ENCODE measurements around the gene CHP2. TPM values are rescaled to one million over a fixed set of nuclear protein-coding genes. Genes with fewer than 3 reads are reported as not detected.

Gene CHP2
- not detected in 2 replicates for total RNA-seq (2014; rRNA removed; shearing (Covaris generic))
- not detected in 2 replicates for polyA plus RNA-seq (2016; fragmentation: Nextera tagmentation; extraction: Ambion mirVana)

- 11 to 15% methylated on average over 45 to 79 of the region's 80 CpGs for WGBS, 2 experiments (ENCODE audit: low coverage in 1 of 2, low lambda C conversion rate in 2 of 2, missing lambda C conversion rate in 2 of 2)
- Histone ChIP-seq H3K79me2 (ENCODE audit: insufficient read depth) (no peaks in the 10 kb centered on the region), H3K27ac (no peak within 1 kb of the TSS)
These were observed at the start of gene CHP2 for GRCh38 chr16:23754594-23755483. Gene CHP2 (plus strand): TSS chr16:23755026. CDS start chr16:23755050, 24 bp downstream.

GRCh38 chr16:23705517-23705902 lies 49.3 kb upstream of the CHP2 start:
- no peaks in the 10 kb centered on the region for H3K4me1 ChIP-seq (ENCODE audit: insufficient read depth)
- H3K79me2 ChIP-seq (ENCODE audit: insufficient read depth) = no peaks in the 10 kb centered on the region
- no peak overlapping the region for H3K4me2 ChIP-seq (ENCODE audit: unreplicated experiment)
- no peak for DNase-seq
- H3K36me3 ChIP-seq (ENCODE audit: low read depth) = no peaks in the 10 kb centered on the region
- H3K4me3 ChIP-seq = no peak overlapping the region
- no peaks in the 10 kb centered on the region for H3K9me2 ChIP-seq (ENCODE audit: insufficient read depth)
- H3F3A ChIP-seq (ENCODE audit: insufficient read depth) = no peaks in the 10 kb centered on the region
- H2AFZ ChIP-seq = no peak overlapping the region
- 47 to 50% methylated on average over 2 of the region's 2 CpGs for WGBS, 2 experiments (ENCODE audit: low coverage in 1 of 2, low lambda C conversion rate in 2 of 2, missing lambda C conversion rate in 2 of 2)
- TF ChIP-seq EZH2 (IDR thresholded peaks at IDR 0.05; ENCODE audit: insufficient read depth, poor library complexity, severe bottlenecking) = no peak
- TF ChIP-seq EZH2phosphoT487 (IDR thresholded peaks at IDR 0.05; ENCODE audit: insufficient read depth, low read depth) = no peak
- no peaks in the 10 kb centered on the region for H4K20me1 ChIP-seq (ENCODE audit: insufficient read depth)
- 0 out of 2 replicates have a peak, but pooled peaks cover 4% of the 10 kb centered on the region for H3K27me3 ChIP-seq (replicated peaks; ENCODE audit: insufficient read depth)
- H3K9me3 ChIP-seq (ENCODE audit: low read depth) = no peaks in the 10 kb centered on the region
- in situ Hi-C loops (cut with MboI) = no loop called here
- H3K9ac ChIP-seq = no peak overlapping the region
- H3K27ac ChIP-seq = no peak overlapping the region

More at GRCh38 chr16:23754594-23755483, at the start of gene CHP2:
- Histone ChIP-seq H3K27me3 (replicated peaks; ENCODE audit: insufficient read depth) (peaks cover 22% of the 10 kb centered on the region), H3K36me3 (ENCODE audit: low read depth) (no peaks in the 10 kb centered on the region), H3K9ac (no peak within 1 kb of the TSS), H2AFZ (no peak within 1 kb of the TSS), H3F3A (ENCODE audit: insufficient read depth) (no peaks in the 10 kb centered on the region), H3K9me3 (ENCODE audit: low read depth) (no peaks in the 10 kb centered on the region), H3K4me1 (ENCODE audit: insufficient read depth) (no peaks in the 10 kb centered on the region), H3K4me2 (ENCODE audit: unreplicated experiment) (no peak within 1 kb of the TSS), H3K4me3 (no peak within 1 kb of the TSS), H3K9me2 (ENCODE audit: insufficient read depth) (no peaks in the 10 kb centered on the region), H4K20me1 (ENCODE audit: insufficient read depth) (no peaks in the 10 kb centered on the region)
- TF ChIP-seq EZH2 (IDR thresholded peaks at IDR 0.05; ENCODE audit: insufficient read depth, poor library complexity, severe bottlenecking) (no peak), EZH2phosphoT487 (IDR thresholded peaks at IDR 0.05; ENCODE audit: insufficient read depth, low read depth) (no peak)
- in situ Hi-C loops (cut with MboI) = no loop called here
- no peak for DNase-seq

GRCh38 chr16:23706439-23706838 lies 48.4 kb upstream of the CHP2 start:
- Histone ChIP-seq H2AFZ (no peak overlapping the region), H3K27me3 (replicated peaks; ENCODE audit: insufficient read depth) (peaks cover 6% of the 10 kb centered on the region; the same call in 1 of the 2 replicates), H3K4me3 (no peak overlapping the region), H3K27ac (no peak overlapping the region), H3K9me2 (ENCODE audit: insufficient read depth) (no peaks in the 10 kb centered on the region), H3F3A (ENCODE audit: insufficient read depth) (no peaks in the 10 kb centered on the region), H3K4me1 (ENCODE audit: insufficient read depth) (no peaks in the 10 kb centered on the region), H4K20me1 (ENCODE audit: insufficient read depth) (no peaks in the 10 kb centered on the region), H3K4me2 (ENCODE audit: unreplicated experiment) (no peak overlapping the region), H3K79me2 (ENCODE audit: insufficient read depth) (no peaks in the 10 kb centered on the region), H3K9ac (no peak overlapping the region), H3K36me3 (ENCODE audit: low read depth) (no peaks in the 10 kb centered on the region), H3K9me3 (ENCODE audit: low read depth) (no peaks in the 10 kb centered on the region)
- 50 to 55% methylated on average over 4 of the region's 4 CpGs for WGBS, 2 experiments (ENCODE audit: low coverage in 1 of 2, low lambda C conversion rate in 2 of 2, missing lambda C conversion rate in 2 of 2)
- no peak for TF ChIP-seq EZH2 (IDR thresholded peaks at IDR 0.05; ENCODE audit: insufficient read depth, poor library complexity, severe bottlenecking)
- TF ChIP-seq EZH2phosphoT487 (IDR thresholded peaks at IDR 0.05; ENCODE audit: insufficient read depth, low read depth) = no peak
- DNase-seq = no peak
- in situ Hi-C loops (cut with MboI) = no loop called here

GRCh38 chr16:23709536-23709935 lies 45.3 kb upstream of the CHP2 start:
- Histone ChIP-seq H3K9me2 (ENCODE audit: insufficient read depth) (no peaks in the 10 kb centered on the region), H3K4me1 (ENCODE audit: insufficient read depth) (no peaks in the 10 kb centered on the region), H3K9me3 (ENCODE audit: low read depth) (no peaks in the 10 kb centered on the region), H3F3A (ENCODE audit: insufficient read depth) (no peaks in the 10 kb centered on the region), H3K36me3 (ENCODE audit: low read depth) (no peaks in the 10 kb centered on the region), H4K20me1 (ENCODE audit: insufficient read depth) (no peaks in the 10 kb centered on the region), H3K79me2 (ENCODE audit: insufficient read depth) (no peaks in the 10 kb centered on the region), H3K4me3 (no peak overlapping the region), H3K27ac (no peak overlapping the region), H2AFZ (no peak overlapping the region), H3K27me3 (replicated peaks; ENCODE audit: insufficient read depth) (peaks cover 28% of the 10 kb centered on the region), H3K9ac (no peak overlapping the region), H3K4me2 (ENCODE audit: unreplicated experiment) (no peak overlapping the region)
- TF ChIP-seq EZH2phosphoT487 (IDR thresholded peaks at IDR 0.05; ENCODE audit: insufficient read depth, low read depth) (no peak), EZH2 (IDR thresholded peaks at IDR 0.05; ENCODE audit: insufficient read depth, poor library complexity, severe bottlenecking) (no peak)
- in situ Hi-C loops (cut with MboI) = no loop called here
- DNase-seq = no peak
